ENCODE data around the gene USP25.

The USP25 gene

DNA sequence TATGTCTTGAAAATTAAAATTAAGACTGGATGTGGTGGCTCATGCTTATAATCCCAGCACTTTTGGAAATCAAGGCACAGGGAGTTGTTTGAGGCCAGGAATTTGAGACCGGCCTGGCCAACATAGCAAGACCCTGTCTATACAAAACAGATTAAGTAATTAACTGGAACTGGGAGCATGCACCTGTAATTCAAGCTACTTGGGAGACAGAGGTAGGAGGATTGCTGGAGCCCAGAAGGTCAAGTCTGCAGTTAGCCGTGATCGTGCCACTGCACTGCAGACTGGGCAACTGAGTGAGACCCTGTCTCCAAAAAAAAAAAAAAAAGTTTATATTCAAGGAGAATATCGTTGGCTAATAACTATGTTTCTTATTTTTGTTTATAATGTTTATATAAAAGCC, 139.2 kb downstream of the USP25 start:
- DNase-seq: no peak

DNA sequence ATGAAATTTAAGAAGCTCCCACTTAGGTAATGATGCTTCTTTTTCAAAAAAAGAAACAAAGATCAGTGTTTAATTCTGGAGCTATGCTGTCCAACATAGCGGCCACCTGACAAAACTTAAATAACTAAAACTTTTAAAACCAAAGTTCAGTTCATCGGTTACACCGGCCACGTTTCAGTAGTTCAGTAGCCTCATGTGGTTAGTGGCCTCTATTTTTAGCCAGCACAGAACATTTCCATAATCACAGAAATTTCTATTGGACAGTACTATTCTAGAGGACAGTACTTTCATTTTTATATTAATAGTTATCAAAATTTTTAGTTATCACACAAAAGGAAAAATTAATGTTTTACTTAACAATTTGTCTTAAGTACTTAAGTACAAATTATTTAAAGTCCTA, 141.0 kb downstream of the USP25 start:
- DNase-seq: no peak

DNA sequence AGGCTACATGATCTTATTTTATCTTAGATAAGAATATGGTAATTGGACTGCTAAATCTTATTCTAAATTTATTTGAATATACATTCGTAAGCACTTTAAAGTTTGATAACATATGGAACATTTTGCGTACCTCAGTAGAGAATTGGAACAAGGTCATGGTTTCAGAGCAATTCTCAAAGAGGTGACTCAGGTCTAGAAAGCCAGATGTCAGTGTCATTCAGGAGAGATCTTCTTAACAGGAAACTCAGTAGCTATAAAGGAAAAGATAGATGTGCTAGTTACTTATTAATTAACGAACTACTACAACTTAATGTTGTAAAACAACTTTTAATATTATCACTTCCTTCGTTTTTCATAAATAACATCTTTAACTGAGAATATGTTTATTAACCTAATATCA, 142.5 kb downstream of the USP25 start:
- no peak for DNase-seq

DNA sequence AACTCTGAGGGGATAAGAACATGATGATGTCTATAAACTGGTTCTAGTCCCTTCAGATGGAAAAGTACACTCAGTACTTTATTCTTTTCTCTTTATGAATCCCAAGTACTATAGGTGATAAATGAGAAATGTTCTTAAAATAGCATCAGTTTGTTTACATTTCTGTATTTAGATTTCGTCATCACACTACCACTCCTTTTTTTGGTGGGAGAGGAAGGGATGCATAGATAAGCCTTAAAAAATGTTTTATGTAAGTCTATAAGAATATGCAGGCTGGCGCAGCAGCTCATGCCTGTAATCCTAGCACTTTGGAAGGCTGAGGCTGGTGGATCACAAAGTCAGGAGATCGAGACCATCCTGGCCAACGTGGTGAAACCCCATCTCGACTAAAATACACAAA, 144.8 kb downstream of the USP25 start:
- no peak for DNase-seq

DNA sequence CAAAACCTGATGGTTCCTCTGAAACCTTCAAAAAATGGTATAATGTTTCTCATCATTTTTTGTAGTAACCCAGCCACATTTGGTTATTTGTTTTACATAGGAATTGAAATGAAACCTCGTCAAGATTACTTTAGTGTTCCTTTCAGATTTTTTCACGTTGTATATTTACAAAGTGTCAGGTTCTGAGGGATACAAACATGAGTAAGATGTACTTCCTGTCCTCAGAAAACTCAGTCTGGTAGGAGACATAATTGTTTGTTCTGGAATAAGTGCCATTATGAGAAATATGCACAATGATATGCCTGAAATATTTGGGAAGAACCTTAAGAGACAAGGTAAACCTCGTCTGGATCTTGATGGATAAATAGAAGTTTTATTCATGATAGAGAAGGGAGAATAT, 145.5 kb downstream of the USP25 start:
- DNase-seq: no peak

DNA sequence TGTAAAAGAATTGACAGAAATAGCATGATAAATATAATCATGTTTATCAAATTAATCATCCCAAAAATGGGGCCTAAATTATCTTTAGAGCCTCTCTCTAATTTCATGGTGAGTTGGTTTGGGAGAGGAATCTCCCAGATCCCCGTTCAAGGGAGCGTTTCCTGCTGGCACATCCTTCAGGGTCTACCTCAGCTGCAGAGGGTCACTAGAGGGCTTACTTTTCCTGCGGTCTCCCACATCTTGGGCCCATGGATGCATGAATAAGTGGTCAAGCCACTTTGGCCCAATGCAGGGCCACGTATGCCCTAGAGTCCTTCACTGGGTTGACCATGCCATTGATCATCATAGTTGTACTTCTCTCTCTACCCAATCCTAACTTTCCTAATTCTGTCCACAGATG, 164.1 kb downstream of the USP25 start:
- DNase-seq: no peak

DNA sequence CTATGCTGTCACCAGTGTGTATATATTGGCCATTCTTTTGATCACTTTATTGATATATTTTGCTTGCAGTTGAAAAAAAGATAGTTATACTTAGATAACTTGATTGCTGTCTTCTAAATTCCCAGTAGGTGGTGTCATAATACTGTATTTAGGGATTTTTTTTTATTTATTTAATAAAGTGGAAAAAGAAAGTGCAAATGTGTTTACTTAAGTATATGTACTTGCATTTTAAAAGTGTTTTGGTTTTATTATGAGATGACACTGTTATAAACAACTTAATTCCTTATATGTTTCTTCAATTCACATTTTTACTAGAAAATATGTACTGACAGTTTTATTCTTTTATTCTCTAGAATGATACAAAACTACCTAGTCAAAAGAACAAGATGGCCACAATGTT, 164.8 kb downstream of the USP25 start:
- DNase-seq: no peak

DNA sequence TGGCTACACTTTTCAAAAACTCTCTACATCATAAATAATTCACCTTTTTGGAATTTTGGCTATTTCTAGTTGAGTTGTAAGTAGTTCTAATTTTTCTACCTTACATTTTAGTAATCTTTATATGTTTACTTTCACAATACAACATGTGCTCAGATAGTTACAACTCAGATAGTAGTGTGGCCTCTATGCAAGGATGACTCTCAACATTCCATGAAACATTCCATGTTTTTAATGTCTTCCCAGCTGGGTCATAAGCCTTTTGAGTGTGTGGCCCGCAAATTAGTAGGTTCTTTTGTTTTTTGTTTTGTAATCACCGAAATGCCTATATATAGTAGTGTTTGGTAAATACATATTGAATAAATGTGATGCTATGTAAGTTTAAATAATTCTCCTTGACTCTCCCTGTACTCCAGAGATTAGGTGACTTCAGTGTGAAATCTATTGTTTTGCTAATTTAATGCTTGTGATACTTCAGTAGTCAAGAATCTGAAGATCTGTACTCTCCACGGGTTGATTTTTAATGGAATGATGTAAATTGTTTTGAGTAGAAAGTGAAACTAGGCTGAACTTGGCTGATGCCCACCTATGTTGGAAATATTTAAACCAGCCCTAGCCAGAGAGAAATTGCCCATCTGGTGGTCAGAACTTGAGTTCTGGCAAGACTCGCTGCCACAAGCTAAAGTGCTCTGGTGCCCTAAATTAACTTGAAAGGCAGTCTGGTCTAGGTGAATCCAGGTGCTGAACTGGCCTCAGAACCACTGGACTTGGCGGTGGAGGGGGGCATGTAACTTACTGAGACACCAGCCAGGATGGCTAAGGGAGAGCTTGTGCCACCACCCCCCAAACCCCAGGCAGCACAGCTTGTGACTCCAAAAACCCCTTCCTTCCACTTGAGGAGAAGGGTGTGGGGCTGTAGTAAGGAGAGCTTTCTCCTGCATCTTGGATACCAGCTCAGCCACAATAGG, 165.6 kb downstream of the USP25 start:
- DNase-seq: no peak

DNA sequence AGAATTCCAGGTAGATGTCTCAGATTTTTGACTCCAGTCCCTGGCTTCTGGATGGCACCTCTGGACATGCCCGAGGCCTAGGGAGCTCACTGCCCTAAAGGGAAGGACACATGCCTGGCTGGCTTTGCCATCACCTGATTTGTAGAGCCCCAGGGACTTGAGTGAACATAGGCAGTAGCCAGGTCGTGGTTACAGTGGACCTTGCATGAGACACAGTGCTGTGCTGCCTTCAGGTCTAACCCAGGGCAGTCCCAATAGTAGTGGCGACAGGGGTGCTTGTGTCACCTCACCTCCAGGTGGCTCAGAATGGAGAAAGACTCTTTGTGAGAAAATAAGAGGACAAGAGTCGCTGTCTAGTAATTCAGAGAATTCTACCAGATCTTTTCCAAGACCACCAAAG, 166.7 kb downstream of the USP25 start:
- DNase-seq: no peak

DNA sequence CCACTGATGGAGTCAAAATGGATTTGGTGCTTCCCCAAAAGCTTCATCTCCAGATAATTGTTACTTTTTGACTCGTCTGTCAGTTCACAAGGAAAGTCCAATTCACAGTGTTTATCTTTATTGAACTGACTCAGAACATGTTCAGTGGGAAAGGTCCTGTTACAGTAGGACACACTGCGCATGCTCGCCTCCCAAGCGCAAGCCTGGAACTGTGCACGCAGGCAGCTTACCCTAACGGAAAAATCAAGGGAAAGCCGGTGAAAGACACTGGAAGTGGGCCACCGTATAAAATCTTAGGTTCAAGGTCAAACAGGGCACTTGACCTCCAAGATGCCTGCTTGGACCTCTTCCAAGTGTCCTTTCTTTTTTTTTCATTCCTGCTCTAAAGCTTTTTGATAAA, 174.6 kb downstream of the USP25 start:
- DNase-seq: no peak

DNA sequence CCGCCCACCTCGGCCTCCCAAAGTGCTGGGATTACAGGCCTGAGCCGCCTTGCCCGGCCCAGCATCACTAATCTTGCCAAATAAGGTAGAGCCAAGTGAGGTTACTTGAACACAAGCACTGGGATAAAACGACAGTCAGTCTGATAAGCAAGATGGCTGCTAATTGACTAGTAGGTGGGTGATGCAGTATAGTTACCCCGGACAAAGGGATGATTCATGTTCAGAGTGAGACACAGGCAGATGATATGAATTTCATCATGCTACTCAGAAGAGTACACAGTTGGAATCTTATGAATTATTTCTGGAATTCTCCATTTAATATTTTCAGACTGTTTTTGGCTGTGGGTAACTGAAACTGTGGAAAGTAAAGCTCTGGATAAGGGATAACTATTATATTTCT, 178.4 kb downstream of the USP25 start:
- DNase-seq: no peak

DNA sequence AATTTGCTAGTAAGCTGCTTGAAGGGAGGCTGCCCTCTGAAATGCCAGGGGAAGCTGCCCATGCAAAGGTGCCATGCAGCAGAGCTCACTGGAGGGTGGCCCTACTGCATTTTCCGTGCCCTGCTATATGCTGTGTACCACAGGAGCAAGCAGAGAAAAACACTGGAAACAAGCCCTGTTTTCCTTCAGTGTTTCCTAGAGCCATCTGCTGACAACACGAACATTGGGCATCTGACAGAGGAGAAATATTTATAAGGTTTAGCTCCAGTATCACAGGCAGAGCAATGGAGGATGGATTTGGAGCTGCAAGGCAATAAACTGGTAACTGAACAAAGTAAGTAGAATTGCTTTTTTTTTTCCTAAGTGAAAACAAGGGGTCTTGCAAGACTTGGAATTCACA, 198.4 kb downstream of the USP25 start:
- DNase-seq: no peak

DNA sequence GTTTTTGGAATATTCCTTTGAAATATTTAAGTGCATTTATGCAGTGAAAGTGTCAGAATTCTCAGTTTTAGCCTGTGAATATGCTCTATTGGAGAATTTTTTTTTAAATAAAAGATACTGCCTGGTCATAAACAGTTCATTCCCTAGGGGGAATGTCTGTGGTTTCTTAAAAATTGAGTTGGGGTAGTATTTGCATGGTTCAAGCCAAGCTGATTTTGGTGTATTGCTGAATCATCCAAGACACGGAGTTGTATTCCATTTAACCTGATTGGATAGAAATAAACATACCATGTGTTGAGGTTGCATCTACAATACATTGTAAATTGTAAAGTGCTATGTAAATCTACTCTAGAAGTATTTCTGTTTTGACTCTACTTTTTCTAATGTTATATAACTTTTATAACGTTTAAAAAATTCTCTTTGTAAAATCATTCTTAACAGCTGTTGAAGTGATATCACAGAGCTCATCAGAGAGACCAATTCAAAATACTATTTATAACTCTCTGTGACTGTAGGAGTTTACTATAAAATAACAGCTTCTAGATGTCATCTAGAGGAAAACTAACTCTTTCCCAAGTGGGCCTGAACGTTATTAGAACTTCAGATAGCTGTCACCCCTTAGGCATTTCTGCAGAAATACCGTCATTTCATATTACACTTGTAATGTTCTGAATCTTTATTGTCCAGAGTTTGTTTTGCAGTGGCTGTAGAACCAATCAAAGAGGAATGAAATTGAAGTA, 199.1 kb downstream of the USP25 start:
- DNase-seq: no peak

DNA sequence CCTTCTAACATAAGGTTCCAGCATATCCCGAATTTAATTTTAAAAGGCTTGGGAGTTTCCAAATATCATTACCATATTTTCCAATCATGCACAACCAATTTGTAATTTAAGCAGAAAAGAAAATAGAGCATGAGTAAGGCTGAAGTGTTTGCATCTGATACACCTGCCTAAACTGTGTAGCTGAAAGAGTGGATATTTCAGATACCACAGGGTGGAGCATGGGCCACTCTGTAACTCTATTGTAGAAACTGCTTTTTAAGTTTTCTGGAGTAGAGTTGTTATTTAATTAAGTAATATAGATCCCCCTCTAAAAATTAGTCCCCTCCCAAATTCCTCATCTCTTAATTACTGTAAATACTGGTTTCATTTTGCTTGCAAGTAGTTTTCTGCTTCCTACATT, 199.8 kb downstream of the USP25 start:
- no peak for DNase-seq

All from activated CD4-positive, alpha-beta T cell treated with anti-CD3 and anti-CD28 coated beads, Interleukin-2, amount 50 U/mL, for 4 hours (primary cell).